Hippocampal formation (tissue), 2 donors: Measurements from ENCODE around the gene GLRX2.
A peak's percentile ranks its signal among the peaks of the same experiment; 100 is the strongest.
"Not testable (repeated sequence)": the region's sequence is repeated elsewhere in the genome, so short reads cannot be mapped to it uniquely, and the experiment has no call there.

ENCODE experiments used
- DNase-seq, 2 donors: peaks; one replicate each; lab custom pipeline; 2025; lab: John Stamatoyannopoulos, UW

The GLRX2 gene, protein sequence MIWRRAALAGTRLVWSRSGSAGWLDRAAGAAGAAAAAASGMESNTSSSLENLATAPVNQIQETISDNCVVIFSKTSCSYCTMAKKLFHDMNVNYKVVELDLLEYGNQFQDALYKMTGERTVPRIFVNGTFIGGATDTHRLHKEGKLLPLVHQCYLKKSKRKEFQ

DNA sequence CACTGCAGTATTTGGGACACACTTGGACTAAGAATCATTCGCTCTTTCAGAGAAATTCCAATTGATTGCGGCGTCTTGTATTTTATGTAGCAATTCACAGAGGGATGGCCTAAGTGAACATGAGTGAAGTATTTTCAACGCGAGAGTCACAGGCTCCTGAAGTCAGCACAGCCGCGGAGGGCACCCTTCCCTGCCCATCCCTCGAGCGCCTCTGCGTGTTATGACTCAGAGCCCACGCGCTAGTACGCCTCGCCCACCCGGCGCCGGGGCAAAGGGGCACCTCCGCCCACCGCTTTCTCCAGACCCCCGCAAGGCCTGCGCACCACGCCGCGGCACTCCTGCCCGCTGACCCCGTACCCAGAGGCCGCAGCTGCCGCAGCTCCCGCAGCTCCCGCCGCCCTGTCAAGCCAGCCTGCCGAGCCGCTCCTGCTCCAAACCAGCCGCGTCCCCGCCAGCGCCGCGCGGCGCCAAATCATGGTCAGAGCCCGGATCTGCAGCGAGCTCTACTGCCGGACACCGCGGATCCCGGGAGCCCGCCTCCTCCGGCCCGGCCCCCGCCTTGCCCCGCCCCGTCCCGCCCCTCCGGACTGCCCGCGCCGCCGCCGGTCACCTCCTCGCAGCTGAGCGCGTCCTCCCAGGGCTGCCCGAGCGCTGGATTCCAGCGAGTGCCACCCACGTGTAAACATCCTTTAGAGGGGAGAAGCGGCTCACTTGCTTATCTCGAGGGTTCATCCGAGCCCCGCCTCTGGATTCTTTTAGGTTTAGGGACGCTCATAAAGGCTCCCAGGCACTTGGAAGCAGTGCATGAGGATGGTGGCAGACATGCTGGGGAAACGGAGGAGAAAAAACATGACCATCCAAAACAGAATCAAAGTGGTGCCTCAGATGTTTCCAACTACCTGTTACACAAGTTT lies at the start of gene GLRX2:
TSS of gene GLRX2 (minus strand) at position 508 of the 914 bp plus-strand sequence. CDS start at position 476, 32 bp downstream.
- peak; percentile 79 to 89 for DNase-seq

DNA sequence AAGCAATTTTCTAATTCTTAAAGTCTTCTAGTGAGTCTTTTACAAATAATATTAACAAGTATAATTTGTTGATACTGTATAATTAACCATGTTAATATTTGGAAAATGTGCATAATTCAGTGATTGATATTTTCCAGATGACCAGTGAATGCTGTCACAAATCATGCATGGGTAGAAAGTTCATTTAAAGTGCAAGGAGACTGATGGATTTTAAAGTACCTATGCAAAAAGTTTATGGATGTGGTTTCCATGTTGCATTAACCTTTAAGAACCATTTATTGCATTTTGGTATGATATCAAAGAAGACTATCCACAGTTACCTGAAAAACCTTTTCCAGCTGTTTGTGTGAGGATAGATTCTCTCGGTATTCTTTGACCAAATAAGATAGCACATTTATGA lies 39.8 kb upstream of the GLRX2 start:
- no peak for DNase-seq

DNA sequence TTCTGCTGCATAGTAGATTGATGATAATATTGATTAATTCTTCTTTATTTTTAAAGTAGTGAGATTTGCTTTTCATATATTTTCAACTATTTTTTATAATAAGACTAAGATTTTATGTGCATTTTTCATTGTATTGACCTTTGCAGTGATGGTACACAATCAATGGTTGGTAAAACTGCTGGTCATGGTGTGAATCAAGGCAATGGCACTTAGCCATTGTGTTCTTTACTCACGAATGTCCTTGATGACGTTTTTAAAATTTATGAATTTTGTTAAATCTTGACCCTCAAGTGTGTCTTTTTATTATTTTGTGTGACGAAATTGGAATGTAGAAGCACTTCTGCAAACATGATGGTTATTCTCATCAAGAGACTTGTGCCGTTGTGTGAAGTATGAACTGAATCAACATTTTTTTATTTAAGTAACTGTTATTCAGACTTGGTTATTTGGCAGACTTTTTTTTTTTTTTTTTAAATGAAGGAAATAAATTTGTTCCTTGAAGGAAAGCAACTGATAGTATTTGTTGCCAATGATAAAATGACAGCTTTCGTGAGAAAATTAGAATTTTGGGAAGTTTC lies 39.2 kb upstream of the GLRX2 start:
- no peak for DNase-seq

DNA sequence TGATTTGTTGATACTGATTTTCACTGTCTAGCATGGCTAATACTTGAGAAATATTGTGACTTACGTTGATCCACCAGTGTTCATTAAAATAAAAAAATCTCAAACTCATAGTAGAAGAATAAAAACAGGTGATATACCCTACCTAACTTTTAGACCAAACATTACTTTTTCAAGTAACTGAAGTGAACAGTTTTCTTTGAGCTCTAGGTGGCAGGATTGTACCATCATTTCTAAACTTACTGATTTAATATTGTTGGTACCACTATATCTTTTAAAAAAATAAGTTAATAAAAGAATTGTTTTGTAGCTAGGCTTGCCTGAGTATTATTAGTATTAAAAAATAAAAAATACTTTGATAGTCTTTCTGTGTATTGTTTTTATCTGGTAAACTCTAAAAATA lies 38.1 kb upstream of the GLRX2 start:
- DNase-seq: peak in 1 of 2 donors; percentile 7

DNA sequence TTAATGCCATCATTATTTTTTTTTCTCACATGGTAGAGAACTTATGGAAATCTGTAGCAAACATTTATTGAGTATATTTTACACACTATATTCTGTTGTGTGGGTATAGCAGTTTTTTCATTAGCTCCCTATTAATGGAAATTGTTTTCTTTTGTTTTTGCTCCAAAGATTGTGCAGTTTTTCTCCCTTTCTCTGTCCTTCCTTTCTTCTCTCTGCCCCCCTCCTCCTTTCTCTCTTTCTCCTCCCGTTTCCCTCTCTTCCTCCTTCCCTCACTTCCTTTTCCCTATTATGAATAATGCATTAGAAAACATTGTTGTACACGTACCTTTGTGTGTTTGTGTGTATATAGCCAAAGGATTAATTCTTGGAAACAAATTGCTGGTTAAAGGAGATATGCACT lies 37.2 kb upstream of the GLRX2 start:
- DNase-seq: no peak

DNA sequence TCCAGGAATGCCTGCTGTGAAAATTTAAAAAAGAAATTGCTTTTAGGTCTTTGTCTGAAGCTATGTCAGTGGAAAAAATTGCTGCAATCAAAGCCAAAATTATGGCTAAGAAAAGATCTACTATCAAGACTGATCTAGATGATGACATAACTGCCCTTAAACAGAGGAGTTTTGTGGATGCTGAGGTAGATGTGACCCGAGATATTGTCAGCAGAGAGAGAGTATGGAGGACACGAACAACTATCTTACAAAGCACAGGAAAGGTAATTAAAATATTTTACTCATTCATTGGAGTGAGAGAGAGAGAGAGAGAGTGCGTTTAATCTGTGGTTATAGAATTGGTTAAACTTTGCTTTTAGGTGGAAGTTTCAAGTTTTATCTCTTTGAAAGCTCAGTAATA lies 36.6 kb upstream of the GLRX2 start:
- DNase-seq: no peak

DNA sequence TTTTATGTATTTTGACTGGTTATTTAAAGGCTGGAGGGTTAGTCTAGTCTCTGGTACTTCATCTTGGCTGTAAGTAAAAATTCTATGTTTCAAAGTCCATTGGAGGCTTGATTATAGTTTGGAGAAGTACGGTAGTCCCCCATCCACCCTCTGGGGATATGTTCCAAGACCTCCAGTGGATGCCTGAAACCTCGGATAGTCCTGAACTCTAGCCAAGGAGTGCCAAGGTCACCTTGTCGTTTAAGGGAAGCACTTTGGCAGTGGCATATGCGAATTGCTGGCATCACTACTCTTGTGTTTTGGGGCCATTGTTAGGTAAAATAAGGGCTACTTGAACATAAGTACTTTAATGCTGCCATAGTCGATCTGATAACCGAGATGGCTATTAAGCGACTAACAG lies 35.0 kb upstream of the GLRX2 start:
- DNase-seq: no peak

DNA sequence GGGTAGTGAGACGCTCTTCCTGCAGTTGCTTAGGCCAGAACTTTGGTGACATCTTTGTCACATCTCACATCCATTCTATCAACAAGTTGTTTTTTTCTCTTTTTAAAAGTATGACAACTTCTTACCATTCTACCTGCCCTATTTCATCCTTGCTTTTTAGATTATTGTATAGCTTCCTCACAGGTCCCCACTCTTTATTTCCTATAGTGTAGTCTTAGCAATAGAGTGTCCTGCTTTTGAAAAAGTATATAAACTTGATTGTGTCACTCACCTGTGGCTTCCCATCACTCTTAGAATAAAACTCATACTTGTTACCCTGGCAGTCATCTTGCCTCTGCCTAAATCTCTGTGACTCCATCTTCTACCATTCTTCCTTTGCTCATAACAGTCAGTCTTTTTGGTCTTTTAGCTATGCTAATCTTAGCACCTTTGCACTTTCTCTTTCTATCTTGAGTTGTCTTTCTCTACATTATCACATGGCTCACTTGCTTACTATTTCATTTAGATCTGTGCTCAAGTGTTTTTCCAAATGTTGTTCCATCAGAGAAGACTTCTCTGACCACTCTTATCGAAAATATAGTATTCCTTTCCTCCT lies 26.1 kb upstream of the GLRX2 start:
- DNase-seq: no peak

DNA sequence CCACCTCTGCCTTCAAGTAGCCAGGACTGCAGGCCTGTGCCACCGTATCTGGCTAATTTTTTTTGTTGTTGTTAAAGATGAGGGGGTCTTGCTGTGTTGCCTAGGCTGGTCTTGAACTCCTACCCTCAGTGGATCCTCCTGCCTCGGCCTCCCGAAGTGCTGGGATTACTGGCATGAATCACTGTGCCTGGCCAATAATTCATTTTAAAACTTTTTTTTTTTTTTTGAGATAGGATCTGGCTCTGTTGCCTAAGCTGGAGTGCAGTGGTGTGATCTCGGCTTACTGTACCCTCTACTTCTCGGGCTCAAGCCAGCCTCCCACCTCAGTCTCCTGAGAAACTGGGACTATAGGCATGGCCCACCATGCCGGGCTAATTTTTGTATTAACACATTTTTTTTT lies 20.2 kb upstream of the GLRX2 start:
- DNase-seq: no peak

DNA sequence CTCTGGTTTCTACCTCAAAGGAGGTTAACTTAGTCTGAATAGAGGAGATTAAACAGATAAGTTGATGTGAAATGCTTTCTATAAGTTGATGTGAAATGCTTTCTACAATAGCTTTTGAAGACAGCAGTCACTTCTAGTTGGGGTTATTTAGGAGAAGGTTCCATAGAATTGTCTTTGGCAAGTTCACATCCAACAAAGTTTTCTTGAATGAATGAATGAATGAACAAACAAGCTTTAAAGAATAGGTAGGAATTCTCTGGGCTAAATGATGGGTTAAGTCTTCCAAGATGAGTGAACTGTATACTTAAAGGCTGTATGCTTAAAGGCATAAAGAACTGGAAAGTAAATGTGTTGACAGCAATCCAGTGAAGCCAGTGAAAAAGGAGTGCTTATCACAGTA lies 18.5 kb upstream of the GLRX2 start:
- no peak for DNase-seq

DNA sequence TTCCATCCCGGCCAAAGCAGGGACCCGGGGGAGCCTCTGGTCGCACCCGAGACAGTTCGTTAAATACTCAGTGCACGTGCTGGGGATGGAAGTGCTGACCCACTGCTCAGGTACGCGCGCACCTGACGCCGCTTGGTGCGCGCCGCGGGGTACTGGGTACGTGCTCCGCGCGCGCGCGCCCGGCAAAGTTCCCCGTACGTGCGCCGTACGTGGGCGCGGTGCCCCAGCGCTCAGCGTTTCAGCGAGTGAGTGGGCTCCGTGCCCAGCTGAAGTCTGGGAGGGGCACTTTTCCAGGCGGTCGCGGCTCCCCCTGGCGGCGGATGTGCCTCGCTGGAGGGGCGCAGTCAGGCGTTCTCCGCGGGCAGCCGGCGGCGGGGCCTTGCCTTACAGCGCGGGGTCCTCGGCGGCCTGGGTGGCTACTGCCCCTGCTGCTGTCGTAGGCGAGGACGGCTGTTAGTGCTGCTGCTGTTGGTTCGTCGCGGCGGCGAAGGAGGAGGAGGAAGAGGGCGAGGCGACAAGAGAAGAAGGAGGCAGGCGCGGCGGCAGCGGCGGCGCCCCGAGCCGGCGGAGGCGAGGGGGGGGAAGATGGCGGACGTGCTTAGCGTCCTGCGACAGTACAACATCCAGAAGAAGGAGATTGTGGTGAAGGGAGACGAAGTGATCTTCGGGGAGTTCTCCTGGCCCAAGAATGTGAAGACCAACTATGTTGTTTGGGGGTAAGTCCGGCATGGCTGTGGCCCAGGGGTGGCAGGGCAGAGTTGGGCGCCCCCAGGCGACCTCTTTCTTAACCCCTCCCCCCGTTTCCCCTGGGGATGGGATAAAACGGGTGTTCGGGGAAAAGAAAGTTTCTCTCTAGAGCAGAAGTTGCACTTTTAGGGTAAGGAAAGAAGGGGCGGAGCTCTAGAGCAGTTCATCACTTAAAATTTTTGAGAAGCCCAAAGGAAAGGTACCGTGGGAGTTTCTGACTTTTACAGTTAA lies 16.7 kb upstream of the GLRX2 start, which contains the start of gene CDC73:
TSS of gene CDC73 (plus strand) at position 416 of the 978 bp plus-strand sequence. CDS start at position 586, 170 bp downstream.
- peak; percentile 91 to 97 for DNase-seq

DNA sequence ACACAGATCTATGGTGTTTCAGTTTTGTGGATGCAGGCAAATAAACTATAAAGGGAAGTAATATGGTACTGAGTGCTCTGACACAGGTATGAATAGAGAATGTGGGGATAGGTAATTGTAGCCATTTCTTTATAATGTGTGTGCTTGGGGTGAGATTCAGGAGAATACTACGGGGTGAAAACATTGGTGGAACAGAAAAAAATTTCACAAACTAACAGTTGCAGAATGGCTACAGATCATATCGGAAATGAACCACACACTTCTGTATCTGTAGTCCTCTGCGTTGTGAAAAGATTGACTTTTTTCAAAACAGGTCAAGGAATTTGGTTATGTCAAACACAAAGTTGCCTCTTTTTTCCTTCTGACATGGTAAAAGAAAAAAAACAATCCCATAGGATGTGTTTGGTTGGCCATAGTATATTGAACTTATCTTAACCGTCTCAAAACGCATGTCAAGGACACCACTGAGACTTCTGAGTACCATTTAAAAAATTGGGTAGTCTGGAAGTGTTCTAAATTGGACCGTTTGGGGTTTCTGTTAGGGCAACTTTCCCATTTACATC lies 15.5 kb upstream of the GLRX2 start:
- DNase-seq: no peak

DNA sequence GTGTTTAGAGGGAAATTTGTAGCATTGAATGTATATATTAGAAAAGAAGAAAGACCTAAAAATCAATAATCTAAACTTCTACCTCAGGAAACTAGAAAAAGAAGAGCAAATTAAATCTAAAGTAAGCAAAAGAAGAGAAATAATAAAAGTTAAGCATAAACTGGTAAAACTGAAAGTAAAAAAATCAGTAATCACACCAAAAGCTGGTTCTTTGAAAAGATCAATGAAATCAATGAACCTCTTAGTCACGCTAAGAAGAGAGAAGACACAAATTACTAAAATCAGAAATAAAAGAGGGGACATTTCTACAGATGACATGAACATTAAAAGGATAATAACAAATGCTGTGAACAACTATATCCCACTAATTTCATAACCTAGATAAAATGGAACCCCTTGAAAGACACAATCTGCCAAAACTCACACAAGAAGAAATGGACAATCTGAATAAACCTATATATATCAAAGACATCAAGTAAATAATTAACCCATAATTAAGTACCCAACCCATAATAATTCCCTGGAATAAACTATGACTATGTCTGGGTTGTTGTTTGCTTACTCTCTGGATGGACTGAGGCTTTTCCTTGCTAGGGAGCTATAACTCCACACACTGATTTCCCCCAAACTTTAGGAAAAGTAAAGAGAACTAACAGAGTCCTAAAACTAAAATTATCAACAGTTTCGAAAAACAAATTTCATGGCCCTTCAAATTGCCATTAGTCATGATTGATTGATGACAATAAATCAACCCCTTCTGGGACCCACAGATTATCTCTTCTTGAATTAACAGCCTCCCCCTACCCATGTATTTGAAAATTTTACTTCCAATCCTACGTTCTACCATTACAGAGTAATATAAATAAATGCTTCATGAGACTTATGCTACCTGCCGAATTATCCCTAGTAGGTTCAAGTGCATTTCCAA lies 13.9 kb upstream of the GLRX2 start:
- DNase-seq: no peak

DNA sequence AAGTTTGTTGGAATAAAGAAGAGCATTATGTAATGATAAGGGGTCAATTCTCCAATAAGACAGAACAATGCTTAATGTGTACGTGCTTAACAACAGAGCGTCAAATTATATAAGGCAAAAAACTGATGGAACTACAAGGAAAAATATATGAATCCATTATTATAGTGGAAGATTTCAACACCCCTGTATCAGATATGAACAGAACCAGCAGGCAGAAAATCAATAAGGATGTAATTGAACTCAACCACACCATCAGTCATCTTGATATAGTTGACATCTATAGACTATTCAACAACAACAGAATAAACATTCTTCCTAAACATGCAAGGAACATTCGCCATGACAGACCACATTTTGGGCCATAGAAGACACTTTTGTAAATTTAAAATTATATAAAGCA lies 13.0 kb upstream of the GLRX2 start:
- no peak for DNase-seq

DNA sequence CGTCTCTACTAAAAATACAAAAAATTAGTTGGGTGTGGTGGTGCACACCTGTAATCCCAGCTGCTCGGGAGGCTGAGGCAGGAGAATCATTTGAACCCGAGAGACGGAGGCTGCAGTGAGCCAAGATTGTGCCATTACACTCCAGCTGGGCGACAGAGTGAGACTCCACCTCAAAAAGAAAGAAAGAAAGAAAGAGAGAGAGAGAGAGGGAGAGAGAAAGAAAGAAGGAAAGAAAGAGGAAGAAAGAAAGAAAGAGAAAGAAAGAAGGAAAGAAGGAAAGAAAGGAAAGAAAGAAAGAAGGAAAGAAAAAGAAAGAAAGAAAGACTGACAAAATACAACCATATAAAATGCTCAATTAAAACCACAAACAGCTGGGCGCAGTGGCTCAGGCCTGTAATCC lies 12.0 kb upstream of the GLRX2 start:
- DNase-seq: not testable (repeated sequence)

DNA sequence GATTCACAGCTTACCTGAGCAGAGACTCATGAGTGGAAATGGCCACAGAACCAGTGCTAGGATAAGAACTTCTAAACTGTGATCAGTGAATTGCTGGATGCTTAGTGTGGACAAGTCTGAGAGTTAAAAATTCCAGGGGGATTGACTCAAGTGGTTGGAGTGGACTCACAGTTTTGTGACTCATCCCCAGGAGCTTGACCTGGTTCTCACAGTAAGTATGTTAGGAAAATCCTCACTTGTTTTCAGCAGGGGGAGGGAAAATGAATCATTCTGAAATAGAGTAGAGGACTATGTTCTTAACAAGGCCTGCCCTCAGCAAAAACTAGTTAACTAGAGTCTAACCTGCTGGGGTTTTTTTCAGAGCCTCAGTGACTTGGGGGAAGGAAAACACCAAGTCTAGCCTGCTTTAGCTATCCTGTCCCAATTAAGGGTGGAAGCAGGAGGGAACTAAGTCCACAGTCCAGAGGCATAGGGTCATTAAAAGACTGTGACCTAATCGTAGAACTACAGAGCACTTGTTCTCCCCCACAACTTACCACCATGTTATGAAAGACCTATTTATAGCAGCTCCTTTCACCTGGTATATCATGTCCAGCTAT lies 10.5 kb upstream of the GLRX2 start:
- DNase-seq: no peak

DNA sequence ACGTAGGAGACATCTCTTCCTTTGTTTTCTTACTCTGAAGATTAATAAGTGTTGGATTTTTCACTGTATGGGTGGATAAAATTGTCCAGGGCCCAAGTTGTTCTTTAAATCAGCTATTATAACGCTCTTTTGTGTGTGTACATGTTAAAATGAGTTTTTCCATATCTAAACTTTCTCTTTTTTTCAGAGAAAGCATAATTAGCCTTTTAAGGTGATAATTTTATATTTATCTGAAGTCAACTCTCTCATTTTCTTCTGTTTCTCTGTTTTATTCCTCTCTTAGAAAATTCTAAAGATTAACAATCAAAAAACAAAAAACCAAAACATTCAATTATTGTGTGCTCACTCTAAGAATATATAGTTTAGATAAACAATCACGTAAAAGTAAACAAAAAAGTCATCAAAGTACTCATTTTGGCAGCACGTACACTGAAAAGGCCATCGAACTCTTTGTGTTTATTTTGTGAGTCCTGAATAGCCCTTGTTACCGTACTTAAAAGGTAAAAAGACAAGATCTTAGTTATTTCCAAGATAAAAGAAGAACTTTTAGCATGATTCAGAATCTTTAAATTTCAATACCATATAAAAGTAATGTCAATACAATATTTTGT lies 9.4 kb upstream of the GLRX2 start:
- no peak for DNase-seq

DNA sequence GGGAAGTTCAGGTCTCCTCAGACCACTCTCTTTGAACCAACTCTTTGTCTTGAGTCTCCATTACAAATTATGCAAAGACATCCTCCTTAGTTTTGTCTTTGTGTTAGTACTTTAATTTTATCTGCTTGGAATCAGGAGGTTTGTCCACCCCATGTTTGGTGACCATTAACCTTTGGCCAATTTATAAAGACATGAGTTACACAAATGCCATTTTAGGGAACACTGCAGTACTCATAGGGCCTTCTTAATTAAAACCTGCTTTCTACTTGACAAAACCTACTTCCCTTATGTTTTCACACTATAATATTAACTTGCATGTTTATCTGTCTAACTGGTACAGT lies 8.7 kb upstream of the GLRX2 start:
- DNase-seq: no peak
